Hypothalamus (tissue), 51 donors: Measurements from ENCODE around the gene CENPB.
A peak's percentile ranks its signal among the peaks of the same experiment; 100 is the strongest.

Source experiments
- DNase-seq, 51 donors: peaks; one replicate each; lab custom pipeline; 2025; lab: John Stamatoyannopoulos, UW

The CENPB gene

DNA sequence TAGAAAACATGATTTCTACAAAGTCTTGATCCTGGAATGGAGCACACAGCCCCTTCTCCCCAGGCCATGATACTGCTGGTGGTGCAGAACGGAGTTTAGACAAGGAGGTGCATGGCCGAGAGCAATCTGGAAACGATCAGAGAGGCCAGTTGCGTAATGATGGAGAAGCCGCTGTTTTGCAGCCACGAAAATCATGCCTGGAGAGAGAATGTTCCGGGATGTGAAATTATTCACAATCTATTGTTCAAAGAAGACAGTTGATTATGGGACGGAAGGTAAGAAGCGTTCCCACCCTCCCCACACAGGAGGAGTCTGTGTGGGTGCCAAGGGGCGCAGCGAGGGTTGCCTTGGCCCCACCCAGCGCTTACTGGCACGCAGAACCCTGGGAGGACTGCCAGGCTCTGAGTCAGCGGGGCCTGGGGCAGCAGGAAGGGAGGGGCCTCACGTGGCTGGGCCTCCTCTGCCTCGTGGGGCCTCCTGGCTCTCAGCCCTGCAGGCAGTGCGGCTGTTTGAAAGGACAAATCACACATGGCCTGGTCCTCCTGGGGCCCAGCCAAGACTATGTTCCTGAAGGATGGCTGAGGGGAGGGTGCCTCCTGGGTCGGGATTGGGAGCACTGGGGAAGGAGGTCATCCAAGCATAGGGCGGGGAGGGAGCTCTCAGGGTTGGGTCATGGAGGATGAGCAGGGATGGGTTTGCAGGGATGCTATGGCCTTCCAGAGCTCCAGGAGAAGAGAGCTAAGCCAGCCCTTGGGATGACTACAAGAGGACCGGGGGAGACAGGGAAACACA, 25.1 kb upstream of the CENPB start:
- peak; percentile 51 to 98 (median 95) for DNase-seq

DNA sequence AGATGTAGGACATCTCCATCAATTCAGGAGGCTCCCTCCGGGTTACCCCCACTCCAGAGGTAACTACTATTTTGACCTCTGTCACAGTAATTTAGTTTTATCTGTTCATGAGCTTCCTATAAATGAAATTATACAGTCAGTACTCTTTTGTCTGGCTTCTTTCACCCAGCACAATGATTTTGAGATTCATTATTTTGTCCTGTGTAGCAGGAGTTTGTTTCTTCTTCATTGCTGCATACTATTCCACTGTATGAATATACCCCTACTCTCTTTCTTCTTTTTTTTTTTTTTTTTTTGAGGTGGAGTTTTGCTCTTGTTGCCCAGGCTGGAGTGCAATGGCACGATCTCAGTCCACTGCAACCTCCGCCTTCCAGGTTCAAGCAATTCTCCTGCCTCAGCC, 22.0 kb upstream of the CENPB start:
- no peak for DNase-seq

DNA sequence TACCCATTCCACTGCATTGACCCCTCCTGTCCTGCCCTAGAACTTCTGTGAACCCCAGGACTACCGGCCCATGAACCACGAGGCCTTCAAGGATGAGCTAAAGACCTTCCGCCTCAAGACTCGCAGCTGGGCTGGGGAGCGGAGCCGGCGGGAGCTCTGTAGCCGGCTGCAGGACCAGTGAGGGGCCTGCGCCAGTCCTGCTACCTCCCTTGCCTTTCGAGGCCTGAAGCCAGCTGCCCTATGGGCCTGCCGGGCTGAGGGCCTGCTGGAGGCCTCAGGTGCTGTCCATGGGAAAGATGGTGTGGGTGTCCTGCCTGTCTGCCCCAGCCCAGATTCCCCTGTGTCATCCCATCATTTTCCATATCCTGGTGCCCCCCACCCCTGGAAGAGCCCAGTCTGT, 18.2 kb upstream of the CENPB start:
- DNase-seq: no peak

DNA sequence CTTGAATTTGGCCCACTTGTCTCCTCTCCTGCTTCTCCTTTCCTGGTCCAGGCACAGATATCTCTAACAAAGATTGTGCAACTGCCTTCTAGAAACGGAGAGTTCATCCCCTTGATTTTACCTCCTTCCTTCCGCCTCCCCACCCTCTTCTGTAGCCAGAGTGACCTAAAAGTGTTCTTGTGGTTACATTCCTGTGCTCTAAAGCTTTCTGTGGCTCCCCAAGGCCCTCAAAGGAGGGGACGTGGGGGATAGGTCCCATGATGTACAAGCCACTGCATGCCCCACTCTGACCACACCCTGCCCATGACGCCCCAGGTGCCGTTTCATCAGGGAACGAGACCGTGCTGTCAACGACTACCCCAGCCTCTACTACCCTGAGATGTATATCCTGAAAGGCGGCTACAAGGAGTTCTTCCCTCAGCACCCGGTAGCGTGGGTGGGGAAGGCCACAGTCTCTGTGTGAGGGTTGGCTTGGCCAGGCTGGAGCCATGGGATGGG, 17.8 kb upstream of the CENPB start:
- DNase-seq: no peak

DNA sequence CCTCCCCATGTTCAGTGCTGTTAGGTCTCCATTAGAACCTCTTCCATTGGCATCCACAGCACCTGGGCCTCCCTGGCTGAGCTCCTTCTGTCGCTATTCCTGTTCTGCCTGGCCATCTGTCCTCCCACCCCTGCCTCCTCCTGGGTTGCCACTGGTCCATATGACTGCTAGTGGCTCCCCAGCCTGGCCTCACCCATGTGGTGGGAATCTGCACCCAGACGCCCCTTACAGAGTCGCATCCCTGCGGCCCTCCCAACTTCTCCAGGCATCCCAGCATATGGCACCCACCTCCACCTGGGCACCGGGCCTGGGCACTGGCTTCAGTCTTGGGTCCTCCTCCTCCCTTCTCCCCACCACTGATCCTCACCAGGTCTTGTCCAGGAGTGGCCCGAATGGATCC, 17.3 kb upstream of the CENPB start:
- no peak for DNase-seq

DNA sequence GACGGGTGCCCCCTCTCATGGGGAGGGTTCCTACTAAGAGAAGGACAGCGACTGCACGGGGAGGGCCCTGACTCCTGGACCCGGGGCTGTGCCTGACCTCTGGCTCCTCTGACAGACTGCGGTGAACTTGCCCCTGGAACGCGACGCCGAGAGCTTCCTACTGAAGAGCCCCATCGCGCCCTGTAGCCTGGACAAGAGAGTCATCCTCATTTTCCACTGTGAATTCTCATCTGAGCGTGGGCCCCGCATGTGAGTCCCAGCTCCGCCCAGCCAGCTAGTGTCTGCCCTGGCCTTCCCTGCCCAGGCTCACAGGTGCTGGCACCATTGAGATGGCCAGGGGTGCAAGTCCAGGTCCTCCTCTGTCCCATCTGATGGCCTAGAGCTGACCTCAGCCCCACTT, 16.7 kb upstream of the CENPB start:
- no peak for DNase-seq

DNA sequence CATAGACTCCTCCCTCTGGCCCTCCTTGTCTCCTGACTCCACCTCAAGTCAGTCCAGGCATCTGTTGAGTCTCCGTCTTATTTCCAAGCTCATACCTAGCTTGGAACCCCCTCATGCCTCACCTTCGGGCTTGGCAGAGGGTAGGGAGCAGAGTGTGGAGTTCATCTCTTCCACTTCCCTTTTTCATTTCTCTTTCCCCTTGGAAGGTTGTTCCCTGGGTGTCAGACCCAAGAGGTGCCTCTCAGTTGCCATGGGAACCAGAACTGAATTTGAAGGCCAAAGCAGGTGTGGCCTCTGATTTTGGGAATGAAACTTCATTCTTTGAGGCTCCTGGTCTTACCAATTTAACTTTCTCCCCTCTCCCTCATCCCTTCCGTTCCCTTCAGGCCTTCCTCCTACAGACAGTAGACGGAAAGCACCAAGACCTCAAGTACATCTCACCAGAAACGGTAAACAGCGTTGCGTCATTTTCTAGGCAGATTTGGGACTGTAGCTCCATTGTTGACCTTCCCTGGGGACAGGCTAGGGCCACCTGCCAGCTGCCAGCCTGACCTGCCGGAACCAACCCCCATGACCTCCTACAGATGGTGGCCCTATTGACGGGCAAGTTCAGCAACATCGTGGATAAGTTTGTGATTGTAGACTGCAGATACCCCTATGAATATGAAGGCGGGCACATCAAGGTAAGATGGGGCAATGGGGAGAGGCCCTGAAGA, 16.1 kb upstream of the CENPB start:
- no peak for DNase-seq

DNA sequence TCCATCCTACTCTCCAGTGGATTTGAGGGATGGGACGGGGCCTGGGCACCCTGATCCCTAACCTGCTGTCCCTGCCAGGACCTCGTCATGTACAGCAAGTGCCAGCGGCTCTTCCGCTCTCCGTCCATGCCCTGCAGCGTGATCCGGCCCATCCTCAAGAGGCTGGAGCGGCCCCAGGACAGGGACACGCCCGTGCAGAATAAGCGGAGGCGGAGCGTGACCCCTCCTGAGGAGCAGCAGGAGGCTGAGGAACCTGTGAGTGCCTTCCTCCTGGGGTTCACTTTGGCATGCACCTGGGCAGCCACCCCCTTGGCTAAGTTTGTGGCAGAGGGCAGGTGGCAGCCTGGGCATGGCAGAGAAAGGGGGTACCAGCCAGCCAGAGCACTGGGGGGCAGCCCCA, 15.3 kb upstream of the CENPB start:
- no peak for DNase-seq

DNA sequence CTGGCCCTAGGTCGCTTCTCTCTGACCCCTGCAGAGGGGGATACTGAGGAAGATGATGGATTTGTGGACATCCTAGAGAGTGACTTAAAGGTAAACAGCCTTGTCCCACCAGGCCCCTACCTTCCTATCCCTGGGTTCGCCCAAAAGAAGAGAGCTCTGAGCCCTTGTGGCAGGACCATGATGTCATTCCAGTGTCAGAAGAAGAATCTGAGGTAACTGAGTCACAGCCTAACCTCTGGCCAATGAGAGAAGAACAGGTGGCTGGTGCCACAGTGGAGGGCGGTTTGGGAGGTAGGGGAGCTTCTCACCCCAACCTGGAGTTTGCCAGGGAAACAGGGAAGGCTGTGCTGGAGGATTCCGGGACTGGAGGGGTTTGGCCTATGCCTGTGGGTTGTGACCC, 14.8 kb upstream of the CENPB start:
- DNase-seq: no peak

DNA sequence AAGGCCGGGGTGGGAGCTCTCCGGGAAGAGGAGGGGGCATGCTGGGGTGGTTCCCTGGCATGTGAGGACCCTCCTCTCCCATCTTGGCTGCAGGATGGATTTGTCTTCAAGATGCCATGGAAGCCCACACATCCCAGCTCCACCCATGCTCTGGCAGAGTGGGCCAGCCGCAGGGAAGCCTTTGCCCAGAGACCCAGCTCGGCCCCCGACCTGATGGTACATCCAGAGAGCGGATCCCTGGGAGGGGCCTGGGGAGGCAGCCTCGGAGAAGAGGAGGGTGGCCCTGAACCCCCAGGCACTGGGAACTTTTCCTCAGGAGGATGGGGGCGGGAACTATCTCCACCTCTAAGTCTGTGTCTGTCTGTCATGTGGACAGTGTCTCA, 14.3 kb upstream of the CENPB start:
- DNase-seq: no peak

DNA sequence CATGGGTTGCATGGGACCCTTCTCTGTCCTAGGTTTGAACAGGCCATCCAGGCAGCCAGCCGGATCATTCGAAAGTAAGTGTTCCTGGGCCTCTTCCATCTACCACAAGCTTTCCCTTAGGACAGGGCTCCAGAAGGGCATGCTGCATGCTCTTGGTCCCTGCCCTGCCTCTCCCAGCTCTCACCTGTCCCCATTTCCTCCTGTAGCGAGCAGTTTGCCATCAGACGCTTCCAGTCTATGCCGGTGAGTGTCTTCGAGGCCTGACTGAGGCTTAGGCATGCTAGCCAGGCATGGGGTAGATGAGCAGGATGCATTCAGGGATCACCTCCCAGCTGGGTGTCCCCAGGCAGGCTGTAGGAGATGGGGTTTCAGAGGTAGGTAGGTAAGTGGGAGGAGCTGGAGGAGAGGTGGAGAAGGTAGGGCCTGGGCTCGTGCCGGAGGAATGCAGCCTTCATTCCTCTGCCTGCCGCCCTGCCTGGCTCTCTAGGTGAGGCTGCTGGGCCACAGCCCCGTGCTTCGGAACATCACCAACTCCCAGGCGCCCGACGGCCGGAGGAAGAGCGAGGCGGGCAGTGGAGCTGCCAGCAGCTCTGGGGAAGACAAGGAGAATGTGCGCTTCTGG, 13.8 kb upstream of the CENPB start:
- no peak for DNase-seq

DNA sequence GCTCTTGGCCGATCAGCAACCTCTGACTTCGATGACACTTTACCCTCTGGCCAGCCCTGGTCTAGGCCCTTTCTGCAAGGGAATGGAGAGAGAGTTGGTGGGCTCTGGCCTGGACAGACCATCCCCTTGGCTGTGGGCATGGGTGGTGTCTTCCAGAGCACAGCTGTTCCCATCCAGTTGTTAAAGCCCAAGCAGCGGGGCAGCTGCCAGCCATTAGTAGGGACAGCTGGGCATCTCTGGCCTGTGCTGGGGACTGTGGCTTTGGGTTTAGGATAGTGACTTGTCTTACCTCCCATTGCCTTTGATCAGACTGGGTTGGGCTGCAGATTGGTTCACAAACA, 12.3 kb upstream of the CENPB start:
- no peak for DNase-seq

DNA sequence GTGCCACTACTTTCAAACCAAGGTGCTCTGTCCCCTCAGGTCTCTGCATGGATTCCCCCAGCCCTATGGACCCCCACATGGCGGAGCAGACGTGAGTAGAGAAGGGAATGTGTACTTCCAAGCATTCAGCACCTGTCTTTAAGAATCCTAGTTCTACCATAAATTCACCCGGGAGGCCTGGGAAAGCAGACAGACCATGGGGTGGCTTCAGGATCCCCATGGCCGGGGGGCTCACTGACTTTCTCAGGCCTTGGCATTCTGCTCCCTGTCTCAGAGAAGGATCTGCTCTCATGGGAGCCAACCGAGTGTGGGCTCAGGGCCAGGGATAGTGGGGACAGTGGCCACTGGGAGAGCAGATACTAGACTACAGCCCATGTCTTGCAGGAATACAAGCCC, 11.8 kb upstream of the CENPB start:
- peak in 12 of 51 donors; percentile 15 to 46 (median 20) for DNase-seq

DNA sequence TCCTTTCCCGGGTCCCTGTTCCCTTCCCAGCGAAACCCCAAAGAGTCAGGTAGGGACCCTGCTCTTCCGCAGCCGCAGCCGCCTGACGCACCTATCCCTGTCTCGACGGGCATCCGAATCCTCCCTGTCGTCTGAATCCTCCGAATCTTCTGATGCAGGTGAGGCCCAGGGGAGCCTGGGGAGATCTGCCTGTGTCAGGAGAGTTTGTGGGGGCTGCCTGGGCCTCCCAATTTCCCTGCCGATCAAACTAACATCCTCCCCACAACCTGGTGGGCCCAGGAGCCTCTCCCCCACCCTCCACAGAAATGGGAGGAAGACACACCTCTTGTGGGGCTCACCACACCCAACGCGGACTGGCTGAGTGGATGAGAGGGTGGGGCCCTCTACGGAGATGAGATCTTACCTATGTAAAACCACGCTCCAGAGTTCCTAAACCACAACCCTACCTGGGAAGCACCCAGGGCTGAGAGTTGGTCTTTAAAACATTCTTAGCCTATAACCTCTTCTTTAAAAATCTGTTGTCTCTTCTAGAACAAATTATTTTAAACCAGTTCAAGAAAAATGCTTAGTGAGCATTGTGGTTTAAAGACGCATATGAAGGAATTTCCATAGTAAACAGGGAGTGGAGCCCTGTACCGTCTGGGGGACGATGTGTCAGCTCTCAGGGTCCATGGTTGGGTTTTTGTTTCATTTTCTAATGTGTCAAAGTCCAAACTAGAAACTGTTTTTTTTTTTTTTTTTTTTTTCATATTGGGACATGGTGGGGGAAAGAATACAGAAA, 11.2 kb upstream of the CENPB start:
- no peak for DNase-seq

DNA sequence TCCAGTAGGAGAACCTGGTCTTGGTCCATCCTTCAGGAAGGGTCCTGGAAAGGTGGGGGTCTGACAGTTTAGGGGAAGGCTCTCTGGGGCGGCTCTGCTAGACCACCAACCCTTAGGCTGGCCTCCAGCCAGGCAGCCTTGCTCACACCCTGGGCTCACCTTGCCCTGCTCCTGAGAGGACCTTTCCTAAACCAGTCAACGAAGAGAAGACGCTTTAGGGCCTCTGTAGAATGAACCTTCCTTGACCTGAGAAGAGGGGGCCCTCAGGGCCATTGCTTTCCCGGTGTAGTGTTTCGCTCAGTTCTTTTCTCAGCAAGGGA, 10.6 kb upstream of the CENPB start:
- DNase-seq: no peak

DNA sequence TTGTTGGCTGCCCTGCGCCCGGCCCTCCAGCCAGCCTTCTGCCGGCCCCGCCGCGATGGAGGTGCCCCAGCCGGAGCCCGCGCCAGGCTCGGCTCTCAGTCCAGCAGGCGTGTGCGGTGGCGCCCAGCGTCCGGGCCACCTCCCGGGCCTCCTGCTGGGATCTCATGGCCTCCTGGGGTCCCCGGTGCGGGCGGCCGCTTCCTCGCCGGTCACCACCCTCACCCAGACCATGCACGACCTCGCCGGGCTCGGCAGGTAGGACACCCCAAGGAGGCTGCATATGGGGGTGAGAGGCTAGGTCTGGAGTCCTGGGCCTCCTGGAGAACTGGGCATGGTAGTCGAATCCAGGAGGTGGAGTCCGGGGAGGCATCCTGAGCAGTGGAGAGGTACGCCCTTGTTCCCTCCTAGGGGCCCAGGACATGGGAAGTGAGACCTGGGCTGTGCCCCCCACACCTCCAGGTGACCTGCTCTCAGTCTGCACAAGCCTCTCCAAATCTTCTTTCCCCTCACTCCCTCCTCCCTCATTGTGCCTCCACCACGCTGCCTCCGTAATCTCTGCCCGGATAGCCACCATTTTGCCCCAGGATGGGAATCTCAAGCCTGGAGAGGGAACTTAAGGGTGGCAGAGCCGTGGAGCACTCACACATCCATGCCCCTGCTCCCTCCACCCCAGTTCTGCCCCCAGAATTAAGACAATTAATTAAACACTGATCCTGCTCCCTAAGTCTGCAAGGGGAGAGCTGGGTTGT, 10.1 kb upstream of the CENPB start:
- peak in 1 of 51 donors; percentile 55 for DNase-seq

DNA sequence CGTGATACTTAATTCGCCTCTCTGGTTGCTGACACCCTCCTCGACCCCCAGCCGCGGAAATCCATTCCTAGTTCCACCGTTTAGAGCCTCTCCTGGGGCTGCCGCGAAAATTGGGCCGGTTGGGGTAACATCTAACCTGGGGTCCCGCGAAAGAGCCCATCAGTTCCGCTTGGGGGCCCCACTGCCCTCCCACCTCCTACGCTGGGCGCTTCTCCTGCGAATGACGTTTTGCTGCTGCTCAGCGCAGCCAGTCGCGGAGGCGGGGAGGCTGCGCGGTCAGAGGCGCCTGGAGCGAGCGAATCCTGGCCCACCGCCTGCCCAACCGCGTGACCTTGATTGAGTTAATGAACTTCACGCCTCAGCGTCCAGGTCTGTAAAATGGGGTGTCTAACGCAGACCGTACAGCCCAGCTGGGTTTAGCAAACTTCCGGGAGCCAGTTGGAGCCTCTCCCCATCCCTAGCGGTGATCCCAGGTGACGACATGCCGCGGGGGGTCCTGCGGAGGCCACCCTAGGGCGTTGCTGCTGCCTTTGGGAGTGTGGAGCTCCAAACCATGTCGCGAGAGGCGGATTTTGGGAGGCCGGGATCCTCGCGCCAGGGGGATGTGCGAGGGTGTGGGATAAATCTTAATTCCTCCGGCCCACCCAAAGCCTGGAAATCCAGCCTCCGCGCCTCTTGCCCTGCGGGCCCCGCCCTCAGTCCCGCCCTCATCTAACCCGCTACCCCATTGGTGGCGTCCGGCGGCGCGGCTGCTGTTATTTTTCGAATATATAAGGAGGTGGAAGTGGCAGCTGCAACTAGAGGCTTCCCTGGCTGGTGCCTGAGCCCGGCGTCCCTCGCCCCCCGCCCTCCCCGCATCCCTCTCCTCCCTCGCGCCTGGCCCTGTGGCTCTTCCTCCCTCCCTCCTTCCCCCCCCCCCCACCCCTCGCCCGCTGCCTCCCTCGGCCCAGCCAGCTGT, 9.2 kb upstream of the CENPB start, which contains the start of gene CDC25B:
CDC25B (plus strand) TSS at position 800 of the 958 bp plus-strand sequence. CDS start 222 bp downstream, outside the sequence.
- peak; percentile 54 to 96 (median 90) for DNase-seq

DNA sequence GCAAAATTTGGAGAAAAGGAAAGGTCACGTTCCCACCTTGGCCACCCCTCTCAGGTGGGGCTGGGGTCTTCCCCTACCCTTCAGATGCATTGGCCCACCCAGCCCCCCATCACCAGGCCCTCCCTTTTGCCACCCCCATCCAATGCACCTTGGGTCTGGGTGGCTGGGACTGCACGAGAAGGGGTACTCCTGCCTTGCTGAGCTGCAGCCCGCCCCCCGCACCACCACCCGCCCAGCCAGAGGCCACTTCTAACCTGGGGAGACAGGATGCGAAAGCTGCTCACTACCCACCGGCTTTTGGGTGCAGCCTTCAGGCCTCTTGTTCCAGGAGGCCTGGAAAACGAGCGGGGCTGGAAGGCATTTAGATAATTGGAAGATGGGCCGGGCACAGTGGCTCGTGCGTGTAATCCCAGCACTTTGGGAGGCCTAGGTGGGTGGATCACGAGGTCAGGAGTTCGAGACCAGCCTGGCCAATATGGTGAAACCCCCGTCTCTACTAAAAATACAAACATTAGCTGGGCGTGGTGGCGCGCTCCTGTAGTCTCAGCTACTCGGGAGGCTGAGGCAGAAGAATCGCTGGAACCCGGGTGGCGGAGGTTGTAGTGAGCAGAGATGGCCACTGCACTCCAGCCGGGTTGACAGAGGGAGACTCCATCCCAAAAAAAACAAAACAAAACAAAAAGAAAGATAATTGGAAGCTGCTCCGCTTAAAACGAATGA, 8.3 kb upstream of the CENPB start:
- DNase-seq: no peak
